ENCODE data around the gene HOXB7.

HOXB7 gene

GRCh38 chr17:48606892-48607614 lies 3.8 kb downstream of the HOXB7 start:
- DNase-seq, result no peak

- DNase-seq, result no peak
Observed at GRCh38 chr17:48605991-48606891, 4.6 kb downstream of the HOXB7 start.

- no peak for DNase-seq
Observed at GRCh38 chr17:48605409-48605919, 5.4 kb downstream of the HOXB7 start.

GRCh38 chr17:48604770-48605329 lies 6.0 kb downstream of the HOXB7 start, which contains the start of gene HOXB6:
Gene HOXB6 (minus strand): TSS chr17:48604986. CDS start chr17:48598150, 6,836 bp downstream.
- no peak for DNase-seq

- no peak for DNase-seq
Observed at GRCh38 chr17:48603959-48604769, 6.7 kb downstream of the HOXB7 start.

GRCh38 chr17:48601539-48602425 lies 9.0 kb downstream of the HOXB7 start:
- DNase-seq, result no peak

- no peak for DNase-seq
Observed at GRCh38 chr17:48601207-48601538, 9.6 kb downstream of the HOXB7 start.

GRCh38 chr17:48600244-48601098 lies 10.3 kb downstream of the HOXB7 start:
- no peak for DNase-seq

- DNase-seq, result no peak
Observed at GRCh38 chr17:48599354-48599753, 11.5 kb downstream of the HOXB7 start.

GRCh38 chr17:48598736-48599135 lies 12.1 kb downstream of the HOXB7 start:
- no peak for DNase-seq

- DNase-seq, result peak in 1 of 2 experiments; percentile 49
Observed at GRCh38 chr17:48597778-48598631, 12.8 kb downstream of the HOXB7 start.

GRCh38 chr17:48597528-48597777 lies 13.4 kb downstream of the HOXB7 start:
- no peak for DNase-seq

- no peak for DNase-seq
Observed at GRCh38 chr17:48596735-48597527, 13.9 kb downstream of the HOXB7 start.

- peak; percentile 52 to 61 for DNase-seq
Observed at GRCh38 chr17:48596000-48596734, 14.7 kb downstream of the HOXB7 start.

GRCh38 chr17:48595278-48595999 lies 15.4 kb downstream of the HOXB7 start:
- DNase-seq, result no peak

GRCh38 chr17:48594538-48595277 lies 16.1 kb downstream of the HOXB7 start:
- no peak for DNase-seq

All from activated CD4-positive, alpha-beta T cell treated with anti-CD3 and anti-CD28 coated beads, Interleukin-2, amount 50 U/mL, for 48 hours (primary cell).